Liver (tissue), 9 donors: ENCODE results near the gene NDUFS1. TPM values are rescaled to one million over a fixed set of nuclear protein-coding genes. Genes with fewer than 3 reads are reported as not detected.
"Not testable (repeated sequence)": the region's sequence is repeated elsewhere in the genome, so short reads cannot be mapped to it uniquely, and the experiment has no call there.

Experiments
- DNase-seq: peaks from one replicate; pipeline ENCODE4 v3.0.0-alpha.2; 2017; ENCODE audit warnings: low spot score
- H3K27ac ChIP-seq, 2 donors: one replicate each; pipeline ENCODE4 v1.7.0; 2013; ENCODE audit warnings: inconsistent platforms in 2 of 2, low read length in 2 of 2, control low read depth in 1 of 2, low read depth in 1 of 2, mild to moderate bottlenecking in 1 of 2
- H3K27me3 ChIP-seq, 4 donors: one replicate each; pipeline versions ENCODE4 v1.6.1 to v1.7.0; 2013; ENCODE audit warnings: low read length in 3 of 4, inconsistent platforms in 1 of 4, mild to moderate bottlenecking in 1 of 4, moderate library complexity in 1 of 4; ENCODE audit not compliant: control insufficient read depth in 4 of 4, insufficient read depth in 4 of 4
- H3K36me3 ChIP-seq, 4 donors: one replicate each; pipeline versions ENCODE4 v1.6.1 to v1.7.0; 2013; ENCODE audit warnings: low read length in 3 of 4, mild to moderate bottlenecking in 3 of 4, low read depth in 1 of 4, moderate library complexity in 1 of 4; ENCODE audit not compliant: control insufficient read depth in 4 of 4, insufficient read depth in 3 of 4
- H3K4me1 ChIP-seq, 4 donors: one replicate each; pipeline versions ENCODE4 v1.6.1 to v1.7.0; 2013; ENCODE audit warnings: low read length in 3 of 4, mild to moderate bottlenecking in 3 of 4, moderate library complexity in 1 of 4; ENCODE audit not compliant: control insufficient read depth in 4 of 4, insufficient read depth in 4 of 4
- H3K4me3 ChIP-seq, 3 donors: one replicate each; pipeline versions ENCODE4 v1.6.1 to v1.7.0; 2013; ENCODE audit warnings: low read length in 3 of 3, control low read depth in 1 of 3, low read depth in 1 of 3, mild to moderate bottlenecking in 1 of 3
- H3K9ac ChIP-seq, 2 donors: one replicate each; pipeline ENCODE4 v1.7.0; 2013; ENCODE audit warnings: low read length in 2 of 2, mild to moderate bottlenecking in 2 of 2, moderate library complexity in 2 of 2, control low read depth in 1 of 2, low read depth in 1 of 2
- H3K9me3 ChIP-seq, 4 donors: one replicate each; pipeline versions ENCODE4 v1.6.1 to v1.7.0; 2013; ENCODE audit warnings: low read length in 3 of 4; ENCODE audit not compliant: control insufficient read depth in 4 of 4
- EGR1 ChIP-seq, 2 donors: IDR thresholded peaks; 2 replicates each; pipeline ENCODE4 v1.6.1; 2016 to 2018; ENCODE audit warnings: antibody characterized with exemption in 2 of 2, low read depth in 2 of 2
- FOXA1 ChIP-seq: IDR thresholded peaks from 2 replicates; pipeline ENCODE4 v1.6.1; 2016; ENCODE audit warnings: antibody characterized with exemption
- FOXA2 ChIP-seq: IDR thresholded peaks from 2 replicates; pipeline ENCODE4 v1.6.1; 2016; ENCODE audit warnings: antibody characterized with exemption
- GABPA ChIP-seq, 2 donors: IDR thresholded peaks in 1 of 2; conservative IDR thresholded peaks in 1 of 2; 2 replicates each; pipeline ENCODE4 v1.6.1; 2016; ENCODE audit warnings: antibody characterized with exemption in 2 of 2, mild to moderate bottlenecking in 1 of 2, moderate library complexity in 1 of 2
- HNF4A ChIP-seq, 2 donors: conservative IDR thresholded peaks; 2 replicates each; pipeline ENCODE4 v1.6.1; 2016; ENCODE audit warnings: antibody characterized with exemption in 2 of 2, mild to moderate bottlenecking in 2 of 2
- HNF4G ChIP-seq: IDR thresholded peaks from 2 replicates; pipeline ENCODE4 v1.6.1; 2016; ENCODE audit warnings: antibody characterized with exemption
- JUND ChIP-seq, 2 donors: IDR thresholded peaks; 2 replicates each; pipeline ENCODE4 v1.6.1; 2016; ENCODE audit warnings: antibody characterized with exemption in 2 of 2
- NR2F2 ChIP-seq: IDR thresholded peaks from 2 replicates; pipeline ENCODE4 v1.6.1; 2016; ENCODE audit warnings: antibody characterized with exemption
- SP1 ChIP-seq: IDR thresholded peaks from 2 replicates; pipeline ENCODE4 v1.6.1; 2018; ENCODE audit warnings: antibody characterized with exemption, mild to moderate bottlenecking
- TAF1 ChIP-seq: conservative IDR thresholded peaks from 2 replicates; pipeline ENCODE4 v1.6.1; 2016; ENCODE audit warnings: antibody characterized with exemption, mild to moderate bottlenecking
- YY1 ChIP-seq: IDR thresholded peaks from 2 replicates; pipeline ENCODE4 v1.6.1; 2016; ENCODE audit warnings: antibody characterized with exemption, mild to moderate bottlenecking
- WGBS: extraction: QIAGEN DNeasy Blood & Tissue Kit; methylation state at CpG from one replicate; pipeline ENCODE4 v1.1.7; 2013; 5-methylcytosine and 5-hydroxymethylcytosine counted together
- polyA plus RNA-seq, 2 donors: library from polyadenylated mRNA; stranded (reverse) in 1 of 2; unstranded in 1 of 2; fragments of 200-250 nt in 1 of 2; fragments of >200 nt in 1 of 2; fragmentation: Nextera tagmentation in 1 of 2; extraction: Ambion mirVana in 1 of 2; gene quantifications; one replicate each; pipeline versions ENCODE4 v1.2.1 to v1.2.3, GENCODE V29; 2013 to 2015
- total RNA-seq, 2 donors: library from RNA; depleted of rRNA; stranded (reverse); fragments of >200 nt; gene quantifications; one replicate each; pipeline ENCODE4 v1.2.3, GENCODE V29; 2014
- TF ChIP-seq, protein P1 (sequence below): IDR thresholded peaks from 2 replicates; pipeline ENCODE4 v1.6.1; 2016; ENCODE audit warnings: antibody characterized with exemption
- TF ChIP-seq, protein P2 (sequence below): IDR thresholded peaks from 2 replicates; pipeline ENCODE4 v1.6.1; 2016; ENCODE audit warnings: antibody characterized with exemption, mild to moderate bottlenecking
- donor health status: healthy.
- donor health status: healthy.
- donor health status: healthy.
- donor health status: healthy.
- donor health status: healthy.

The NDUFS1 gene
- total and polyA plus RNA-seq, 4 donors = 39.7 to 167 (median 83.2) TPM

DNA sequence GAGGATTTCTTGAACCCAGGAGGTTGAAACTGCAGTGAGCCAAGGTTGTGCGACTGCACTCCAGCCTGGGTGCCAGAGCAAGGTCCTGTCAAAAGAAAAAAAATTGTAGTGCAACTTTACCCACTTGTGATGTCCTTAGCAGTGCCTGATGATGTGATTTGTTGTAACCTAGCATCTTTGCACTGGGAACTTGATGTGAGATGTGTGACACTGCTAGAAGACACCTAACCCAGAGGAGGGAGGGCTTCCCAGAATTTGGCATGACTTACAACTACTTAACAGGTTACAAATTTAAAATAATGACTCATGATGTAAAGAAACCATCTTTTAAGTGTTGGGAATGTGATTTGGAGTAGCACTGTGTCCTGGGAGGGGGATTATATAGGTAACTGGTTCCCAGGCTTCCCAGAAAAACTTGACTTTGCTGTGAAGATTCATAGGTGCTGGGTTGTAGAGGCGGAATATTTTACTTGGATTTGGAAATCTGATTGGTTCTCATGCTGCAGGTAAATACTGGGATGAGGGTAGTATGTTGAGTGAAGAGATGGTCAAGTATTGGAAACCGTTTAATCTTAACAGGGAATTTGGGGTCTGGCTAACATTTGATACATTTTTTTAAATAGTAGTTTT, 4.1 kb upstream of the NDUFS1 start:
- DNase-seq = no peak
- 95% methylated on average over 3 of the region's 3 CpGs for WGBS
- no peak overlapping the region for H3K27ac ChIP-seq
- H3K4me1 ChIP-seq = peaks cover 1 to 16% (median 8%) of the 10 kb centered on the region in 4 donors
- no peak for TF ChIP-seq GABPA (IDR thresholded peaks at IDR 0.05 in 1 of 2, conservative IDR thresholded peaks at IDR 0.05 in 1 of 2)
- no peak for TF ChIP-seq HNF4G
- TF ChIP-seq, protein P1, sequence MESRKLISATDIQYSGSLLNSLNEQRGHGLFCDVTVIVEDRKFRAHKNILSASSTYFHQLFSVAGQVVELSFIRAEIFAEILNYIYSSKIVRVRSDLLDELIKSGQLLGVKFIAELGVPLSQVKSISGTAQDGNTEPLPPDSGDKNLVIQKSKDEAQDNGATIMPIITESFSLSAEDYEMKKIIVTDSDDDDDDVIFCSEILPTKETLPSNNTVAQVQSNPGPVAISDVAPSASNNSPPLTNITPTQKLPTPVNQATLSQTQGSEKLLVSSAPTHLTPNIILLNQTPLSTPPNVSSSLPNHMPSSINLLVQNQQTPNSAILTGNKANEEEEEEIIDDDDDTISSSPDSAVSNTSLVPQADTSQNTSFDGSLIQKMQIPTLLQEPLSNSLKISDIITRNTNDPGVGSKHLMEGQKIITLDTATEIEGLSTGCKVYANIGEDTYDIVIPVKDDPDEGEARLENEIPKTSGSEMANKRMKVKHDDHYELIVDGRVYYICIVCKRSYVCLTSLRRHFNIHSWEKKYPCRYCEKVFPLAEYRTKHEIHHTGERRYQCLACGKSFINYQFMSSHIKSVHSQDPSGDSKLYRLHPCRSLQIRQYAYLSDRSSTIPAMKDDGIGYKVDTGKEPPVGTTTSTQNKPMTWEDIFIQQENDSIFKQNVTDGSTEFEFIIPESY = no peak
- no peaks in the 10 kb centered on the region for H3K27me3 ChIP-seq
- no peak overlapping the region for H3K9ac ChIP-seq
- H3K36me3 ChIP-seq = peaks cover 13 to 26% (median 15%) of the 10 kb centered on the region in 4 donors
- H3K9me3 ChIP-seq = no peaks in the 10 kb centered on the region
- H3K4me3 ChIP-seq = no peak overlapping the region

DNA sequence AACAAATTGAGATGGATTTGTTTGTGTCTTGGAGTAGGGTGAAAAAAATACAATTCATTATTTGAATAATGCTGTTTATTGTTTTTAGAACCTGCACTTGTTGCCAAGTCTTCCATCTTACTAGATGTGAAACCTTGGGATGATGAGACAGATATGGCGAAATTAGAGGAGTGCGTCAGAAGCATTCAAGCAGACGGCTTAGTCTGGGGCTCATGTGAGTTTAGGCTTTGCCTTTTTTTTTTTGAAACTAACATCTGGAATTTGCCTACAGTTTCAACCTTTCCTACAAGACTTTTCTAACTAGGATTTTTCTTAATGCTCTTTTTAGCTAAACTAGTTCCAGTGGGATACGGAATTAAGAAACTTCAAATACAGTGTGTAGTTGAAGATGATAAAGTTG, 3.2 kb upstream of the NDUFS1 start:
- peaks cover 1 to 24% (median 13%) of the 10 kb centered on the region in 4 donors for H3K4me1 ChIP-seq
- 94% methylated on average over 4 of the region's 4 CpGs for WGBS
- not testable (repeated sequence) for H3K9ac ChIP-seq, H3K27ac ChIP-seq, H3K27me3 ChIP-seq, H3K4me3 ChIP-seq, DNase-seq, H3K9me3 ChIP-seq
- H3K36me3 ChIP-seq = peaks cover 13 to 26% (median 15%) of the 10 kb centered on the region in 4 donors

DNA sequence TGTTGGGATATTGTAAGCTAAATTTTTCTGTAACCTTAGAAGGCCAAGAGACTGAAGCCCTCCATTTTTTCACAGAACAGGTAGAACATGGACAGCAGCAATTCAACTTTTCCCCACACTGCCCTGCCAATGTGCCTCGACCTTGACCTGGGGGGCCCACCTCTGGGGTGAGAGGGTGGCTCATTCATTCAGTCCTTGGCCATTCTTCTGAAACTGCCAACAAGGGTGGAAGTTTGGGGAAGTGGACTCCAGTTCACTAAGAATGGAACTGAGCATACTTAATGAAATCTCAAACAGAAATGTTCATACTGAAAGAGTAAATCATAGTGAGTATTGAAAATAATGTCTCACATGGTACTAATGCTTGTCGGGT, 1.5 kb upstream of the NDUFS1 start:
- Histone ChIP-seq H3K36me3 (peaks cover 11 to 26% (median 15%) of the 10 kb centered on the region in 4 donors), H3K9ac (peak overlapping the region; percentile 73 to 97), H3K27ac (peak overlapping the region in 1 of 2 donors; percentile 15), H3K4me1 (peaks cover 1 to 31% (median 15%) of the 10 kb centered on the region in 4 donors), H3K9me3 (no peaks in the 10 kb centered on the region), H3K4me3 (peak overlapping the region; percentile 89 to 99 (median 91)), H3K27me3 (no peaks in the 10 kb centered on the region)
- TF ChIP-seq YY1 = no peak
- TF ChIP-seq JUND (IDR thresholded peaks at IDR 0.05) = no peak
- TF ChIP-seq NR2F2 = no peak
- no peak for TF ChIP-seq HNF4A (conservative IDR thresholded peaks at IDR 0.05)
- TF ChIP-seq FOXA1 = no peak
- TF ChIP-seq TAF1 = no peak
- TF ChIP-seq GABPA (IDR thresholded peaks at IDR 0.05 in 1 of 2, conservative IDR thresholded peaks at IDR 0.05 in 1 of 2) = no peak
- TF ChIP-seq SP1 = no peak
- TF ChIP-seq EGR1 (IDR thresholded peaks at IDR 0.05; ENCODE audit: low read depth in 2 of 2) = no peak
- WGBS = 48% methylated on average over 2 of the region's 2 CpGs
- no peak for DNase-seq

DNA sequence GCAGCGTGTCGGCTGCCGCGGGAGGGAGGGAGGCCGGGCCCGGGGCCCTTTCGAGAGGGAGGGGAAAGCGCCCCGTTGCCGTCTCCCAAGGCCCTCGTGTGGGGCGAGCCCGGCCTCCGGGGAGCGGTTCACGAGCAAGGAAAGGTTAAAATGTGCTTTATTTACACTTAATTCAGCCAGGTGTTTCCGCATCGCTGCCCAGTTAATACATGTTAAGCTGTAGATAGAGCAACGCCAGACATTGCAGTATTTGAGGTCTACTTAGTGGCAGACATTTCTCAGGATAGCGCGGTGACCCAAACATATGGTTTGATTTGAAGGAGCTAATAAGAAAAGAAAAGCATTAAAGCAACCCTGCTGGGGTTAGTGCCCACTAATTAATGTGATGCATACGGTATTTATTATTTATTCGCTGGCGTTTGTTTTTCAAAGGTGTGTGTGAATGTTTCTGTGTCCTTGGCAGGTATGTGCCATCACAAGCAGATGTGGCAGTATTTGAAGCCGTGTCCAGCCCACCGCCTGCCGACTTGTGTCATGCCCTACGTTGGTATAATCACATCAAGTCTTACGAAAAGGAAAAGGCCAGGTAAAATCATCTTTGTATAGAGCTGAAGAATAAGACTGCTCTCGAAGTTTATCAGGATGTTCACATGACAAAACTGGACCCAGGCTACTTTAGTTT, 1.0 kb upstream of the NDUFS1 start:
- TF ChIP-seq, protein P2, sequence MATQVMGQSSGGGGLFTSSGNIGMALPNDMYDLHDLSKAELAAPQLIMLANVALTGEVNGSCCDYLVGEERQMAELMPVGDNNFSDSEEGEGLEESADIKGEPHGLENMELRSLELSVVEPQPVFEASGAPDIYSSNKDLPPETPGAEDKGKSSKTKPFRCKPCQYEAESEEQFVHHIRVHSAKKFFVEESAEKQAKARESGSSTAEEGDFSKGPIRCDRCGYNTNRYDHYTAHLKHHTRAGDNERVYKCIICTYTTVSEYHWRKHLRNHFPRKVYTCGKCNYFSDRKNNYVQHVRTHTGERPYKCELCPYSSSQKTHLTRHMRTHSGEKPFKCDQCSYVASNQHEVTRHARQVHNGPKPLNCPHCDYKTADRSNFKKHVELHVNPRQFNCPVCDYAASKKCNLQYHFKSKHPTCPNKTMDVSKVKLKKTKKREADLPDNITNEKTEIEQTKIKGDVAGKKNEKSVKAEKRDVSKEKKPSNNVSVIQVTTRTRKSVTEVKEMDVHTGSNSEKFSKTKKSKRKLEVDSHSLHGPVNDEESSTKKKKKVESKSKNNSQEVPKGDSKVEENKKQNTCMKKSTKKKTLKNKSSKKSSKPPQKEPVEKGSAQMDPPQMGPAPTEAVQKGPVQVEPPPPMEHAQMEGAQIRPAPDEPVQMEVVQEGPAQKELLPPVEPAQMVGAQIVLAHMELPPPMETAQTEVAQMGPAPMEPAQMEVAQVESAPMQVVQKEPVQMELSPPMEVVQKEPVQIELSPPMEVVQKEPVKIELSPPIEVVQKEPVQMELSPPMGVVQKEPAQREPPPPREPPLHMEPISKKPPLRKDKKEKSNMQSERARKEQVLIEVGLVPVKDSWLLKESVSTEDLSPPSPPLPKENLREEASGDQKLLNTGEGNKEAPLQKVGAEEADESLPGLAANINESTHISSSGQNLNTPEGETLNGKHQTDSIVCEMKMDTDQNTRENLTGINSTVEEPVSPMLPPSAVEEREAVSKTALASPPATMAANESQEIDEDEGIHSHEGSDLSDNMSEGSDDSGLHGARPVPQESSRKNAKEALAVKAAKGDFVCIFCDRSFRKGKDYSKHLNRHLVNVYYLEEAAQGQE = no peak
- no peak for TF ChIP-seq JUND (IDR thresholded peaks at IDR 0.05)
- no peak for TF ChIP-seq HNF4A (conservative IDR thresholded peaks at IDR 0.05)
- TF ChIP-seq FOXA2 = no peak
- TF ChIP-seq, protein P1 = no peak
- no peak for TF ChIP-seq YY1
- TF ChIP-seq EGR1 (IDR thresholded peaks at IDR 0.05; ENCODE audit: low read depth in 2 of 2) = no peak
- TF ChIP-seq FOXA1 = no peak
- DNase-seq = no peak
- H3K4me3 ChIP-seq = peak overlapping the region; percentile 89 to 99 (median 91)
- 5% methylated on average over 30 of the region's 30 CpGs for WGBS
- peak overlapping the region; percentile 89 to 92 for H3K27ac ChIP-seq
- H3K9me3 ChIP-seq = no peaks in the 10 kb centered on the region
- H3K9ac ChIP-seq = peak overlapping the region; percentile 73 to 97
- H3K4me1 ChIP-seq = peaks cover 1 to 32% (median 15%) of the 10 kb centered on the region in 4 donors
- H3K36me3 ChIP-seq = peaks cover 11 to 26% (median 15%) of the 10 kb centered on the region in 4 donors
- H3K27me3 ChIP-seq = no peaks in the 10 kb centered on the region
